ENCODE measurements around the gene FRMD4A.

DNA sequence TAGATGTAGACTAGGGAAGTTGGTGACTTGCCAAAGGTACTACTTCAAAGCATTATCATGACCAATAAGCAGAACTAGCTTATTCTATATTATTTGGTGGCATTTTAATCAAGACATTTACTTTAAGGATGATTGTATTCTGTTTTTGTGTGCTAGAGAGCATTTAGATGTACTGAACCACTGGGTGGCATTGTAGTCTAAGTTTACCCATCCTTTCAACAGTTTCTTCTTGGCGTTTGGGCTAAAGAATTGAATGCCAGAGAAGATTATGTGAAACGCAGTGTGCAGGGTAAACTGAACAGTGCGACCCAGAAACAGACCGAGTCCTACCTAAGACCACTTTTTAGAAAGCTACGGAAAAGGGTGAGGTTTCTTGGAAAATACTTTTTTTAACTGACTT, 717.2 kb downstream of the FRMD4A start:
- peak; percentile 59 for TF ChIP-seq CTCF (IDR thresholded peaks at IDR 0.05; ENCODE audit: poor library complexity)
- no peak for TF ChIP-seq EZH2phosphoT487 (IDR thresholded peaks at IDR 0.05; ENCODE audit: low read depth, severe bottlenecking, unreplicated experiment)
- no peak for TF ChIP-seq EZH2 (IDR thresholded peaks at IDR 0.05; ENCODE audit: borderline replicate concordance)

All from hepatocyte (in vitro differentiated cells).